ENCODE results near the gene ABCA4. TPM values are rescaled to one million over a fixed set of nuclear protein-coding genes. Genes with fewer than 3 reads are reported as not detected.

ABCA4 gene
- total and polyA plus RNA-seq, 2 of the 8 experiments (the other 6 are each of a cell fraction or from before 2014, with no cell fraction given): 0.06 TPM; not detected in 1

GRCh38 chr1:94096797-94097549, 24.0 kb downstream of the ABCA4 start (continued):
- TF ChIP-seq E2F6 (IDR thresholded peaks at IDR 0.05) (no peak), SP2 (IDR thresholded peaks at IDR 0.05; ENCODE audit: low read length) (no peak), CBX8 (IDR thresholded peaks at IDR 0.05; ENCODE audit: borderline replicate concordance, low read depth, low read length) (no peak), SUZ12 (IDR thresholded peaks at IDR 0.05; ENCODE audit: low read length) (no peak), CEBPB (IDR thresholded peaks at IDR 0.05; ENCODE audit: low read depth, low read length) (no peak), TBP (IDR thresholded peaks at IDR 0.05; ENCODE audit: low read depth, low read length) (no peak), GTF2F1 (IDR thresholded peaks at IDR 0.05; ENCODE audit: borderline replicate concordance, low read depth, low read length) (no peak)
